GM23248 (cell line): ENCODE data around the gene USE1. TPM values are rescaled to one million over a fixed set of nuclear protein-coding genes. Genes with fewer than 3 reads are reported as not detected.

Experiments
- DNase-seq: peaks from one replicate; pipeline ENCODE4 v3.0.0-alpha.2; 2015
- H2AFZ ChIP-seq: fragments of 200-600 bp; sonication (generic); 2 replicates; pipeline ENCODE4 v1.6.1; 2016; ENCODE audit warnings: antibody characterized with exemption
- H3F3A ChIP-seq: fragments of 200-600 bp; sonication (generic); 2 replicates; pipeline ENCODE4 v1.6.1; 2016; ENCODE audit warnings: mild to moderate bottlenecking, antibody characterized with exemption, mixed run types; ENCODE audit not compliant: insufficient read depth
- H3K27ac ChIP-seq: fragments of 200-600 bp; sonication (generic); 2 replicates; pipeline ENCODE4 v1.5.1; 2016; ENCODE audit warnings: mild to moderate bottlenecking
- H3K27me3 ChIP-seq: fragments of 200-600 bp; sonication (generic); replicated peaks from 2 replicates; pipeline ENCODE4 v1.6.1; 2016; ENCODE audit warnings: mild to moderate bottlenecking; ENCODE audit not compliant: insufficient read depth
- H3K36me3 ChIP-seq: fragments of 200-600 bp; sonication (generic); 2 replicates; pipeline ENCODE4 v1.6.1; 2016; ENCODE audit warnings: low read depth, mild to moderate bottlenecking
- H3K4me1 ChIP-seq: fragments of 200-600 bp; sonication (generic); 2 replicates; pipeline ENCODE4 v1.6.1; 2016; ENCODE audit warnings: mild to moderate bottlenecking; ENCODE audit not compliant: insufficient read depth
- H3K4me2 ChIP-seq: fragments of 200-600 bp; sonication (generic); one replicate; pipeline ENCODE4 v1.6.1; 2016; ENCODE audit warnings: mild to moderate bottlenecking; ENCODE audit not compliant: unreplicated experiment
- H3K4me3 ChIP-seq: fragments of 200-600 bp; sonication (generic); 2 replicates; pipeline ENCODE4 v1.5.1; 2016; ENCODE audit warnings: mild to moderate bottlenecking
- H3K79me2 ChIP-seq: fragments of 200-600 bp; sonication (generic); 2 replicates; pipeline ENCODE4 v1.6.1; 2016; ENCODE audit warnings: mild to moderate bottlenecking; ENCODE audit not compliant: insufficient read depth
- H3K9ac ChIP-seq: fragments of 200-600 bp; sonication (generic); 2 replicates; pipeline ENCODE4 v1.6.1; 2016; ENCODE audit warnings: mild to moderate bottlenecking
- H3K9me2 ChIP-seq: fragments of 200-600 bp; sonication (generic); 2 replicates; pipeline ENCODE4 v1.6.1; 2016; ENCODE audit warnings: mixed run types, mild to moderate bottlenecking, moderate library complexity; ENCODE audit not compliant: insufficient read depth
- H3K9me3 ChIP-seq: fragments of 200-600 bp; sonication (generic); one replicate; pipeline ENCODE4 v1.6.1; 2017; ENCODE audit warnings: low read depth
- H4K20me1 ChIP-seq: fragments of 200-600 bp; sonication (generic); 2 replicates; pipeline ENCODE4 v1.6.0; 2016; ENCODE audit not compliant: insufficient read depth
- EZH2 ChIP-seq: fragments of 200-600 bp; sonication (generic); IDR thresholded peaks from 2 replicates; pipeline ENCODE4 v1.6.1; 2018; ENCODE audit warnings: antibody characterized with exemption, mild to moderate bottlenecking; ENCODE audit not compliant: insufficient read depth, poor library complexity, severe bottlenecking
- EZH2phosphoT487 ChIP-seq: fragments of 200-600 bp; sonication (generic); IDR thresholded peaks from 2 replicates; pipeline ENCODE4 v1.6.1; 2018; ENCODE audit warnings: antibody characterized with exemption, moderate library complexity, mild to moderate bottlenecking, low read depth; ENCODE audit not compliant: insufficient read depth
- WGBS, 2 experiments: methylation state at CpG; one replicate each; pipeline ENCODE4 v1.1.6; 2015 to 2017; ENCODE audit warnings: low lambda C conversion rate in 2 of 2, low coverage in 1 of 2; ENCODE audit errors: missing lambda C conversion rate in 2 of 2; 5-methylcytosine and 5-hydroxymethylcytosine counted together
- in situ Hi-C: fragments of 300-500 bp; cut with MboI; formaldehyde crosslinking; loops from 2 replicates; pipeline ENCODE4 v1.15.0; 2020
- polyA plus RNA-seq: library from polyadenylated mRNA; unstranded; fragments of >200 nt; fragmentation: Nextera tagmentation; extraction: Ambion mirVana; gene quantifications from 2 replicates; pipeline ENCODE4 v1.2.1, GENCODE V29; 2016
- total RNA-seq: library from RNA; depleted of rRNA; stranded (reverse); fragments of >200 nt; shearing (Covaris generic); gene quantifications from 2 replicates; pipeline ENCODE4 v1.2.3, GENCODE V29; 2014

USE1 gene
- total and polyA plus RNA-seq, 2 experiments from 2014 or later: 13.2 to 29.6 TPM

- no peaks in the 10 kb centered on the region for H3F3A ChIP-seq
- H4K20me1 ChIP-seq: no peaks in the 10 kb centered on the region
- no peak overlapping the region for H2AFZ ChIP-seq
- no peaks in the 10 kb centered on the region for H3K9me3 ChIP-seq
- TF ChIP-seq EZH2phosphoT487 (no peak), EZH2 (no peak)
- H3K4me1 ChIP-seq: no peaks in the 10 kb centered on the region
- no peak overlapping the region for H3K4me3 ChIP-seq
- no peaks in the 10 kb centered on the region; the same call in 1 of the 2 replicates for H3K79me2 ChIP-seq
- in situ Hi-C loops: no loop called here
- H3K27ac ChIP-seq: no peak overlapping the region
- H3K9me2 ChIP-seq: no peaks in the 10 kb centered on the region
- WGBS, 2 experiments: 95 to 99% methylated on average over 15 to 16 of the region's 16 CpGs
- H3K9ac ChIP-seq: no peak overlapping the region
- peaks cover 22% of the 10 kb centered on the region; the same call in 1 of the 2 replicates for H3K36me3 ChIP-seq
- DNase-seq: no peak
- H3K4me2 ChIP-seq: no peak overlapping the region
- no peaks in the 10 kb centered on the region for H3K27me3 ChIP-seq
Measured at GRCh38 chr19:17194608-17195007, 20.5 kb upstream of the USE1 start.

- WGBS, 2 experiments: 95 to 96% methylated on average over 23 of the region's 23 CpGs
- Histone ChIP-seq H3K4me2 (no peak overlapping the region), H3K27me3 (no peaks in the 10 kb centered on the region), H3K9me2 (no peaks in the 10 kb centered on the region), H3K27ac (no peak overlapping the region), H3K79me2 (no peaks in the 10 kb centered on the region; the same call in 1 of the 2 replicates), H4K20me1 (no peaks in the 10 kb centered on the region), H3K4me1 (no peaks in the 10 kb centered on the region), H3F3A (no peaks in the 10 kb centered on the region), H2AFZ (no peak overlapping the region), H3K36me3 (peaks cover 26% of the 10 kb centered on the region; the same call in 1 of the 2 replicates), H3K4me3 (no peak overlapping the region), H3K9me3 (no peaks in the 10 kb centered on the region), H3K9ac (no peak overlapping the region)
- no peak for DNase-seq
- no peak for TF ChIP-seq EZH2
- TF ChIP-seq EZH2phosphoT487: no peak
- in situ Hi-C loops: no loop called here
Measured at GRCh38 chr19:17195106-17195505, 20.1 kb upstream of the USE1 start.

- Histone ChIP-seq H2AFZ (no peak overlapping the region), H3K9me2 (no peaks in the 10 kb centered on the region), H3K27me3 (no peaks in the 10 kb centered on the region), H3K9ac (no peak overlapping the region), H3K9me3 (no peaks in the 10 kb centered on the region), H3F3A (no peaks in the 10 kb centered on the region), H3K4me3 (no peak overlapping the region), H3K4me1 (no peaks in the 10 kb centered on the region), H3K27ac (no peak overlapping the region), H4K20me1 (no peaks in the 10 kb centered on the region), H3K79me2 (no peaks in the 10 kb centered on the region; the same call in 1 of the 2 replicates), H3K4me2 (no peak overlapping the region), H3K36me3 (peaks cover 33% of the 10 kb centered on the region)
- 98 to 100% methylated on average over 5 to 7 of the region's 7 CpGs for WGBS, 2 experiments
- no peak for DNase-seq
- in situ Hi-C loops: no loop called here
- TF ChIP-seq EZH2phosphoT487 (no peak), EZH2 (no peak)
Measured at GRCh38 chr19:17196610-17197009, 18.5 kb upstream of the USE1 start.

- no peaks in the 10 kb centered on the region for H3F3A ChIP-seq
- no peaks in the 10 kb centered on the region for H4K20me1 ChIP-seq
- TF ChIP-seq EZH2phosphoT487 (no peak), EZH2 (no peak)
- 98 to 99% methylated on average over 16 of the region's 16 CpGs for WGBS, 2 experiments
- H3K79me2 ChIP-seq: no peaks in the 10 kb centered on the region; the same call in 1 of the 2 replicates
- no peak overlapping the region for H2AFZ ChIP-seq
- no peaks in the 10 kb centered on the region for H3K9me3 ChIP-seq
- DNase-seq: no peak
- no peaks in the 10 kb centered on the region for H3K27me3 ChIP-seq
- H3K27ac ChIP-seq: no peak overlapping the region
- H3K4me3 ChIP-seq: no peak overlapping the region
- H3K4me1 ChIP-seq: no peaks in the 10 kb centered on the region
- no peak overlapping the region for H3K4me2 ChIP-seq
- no peak overlapping the region for H3K9ac ChIP-seq
- H3K9me2 ChIP-seq: no peaks in the 10 kb centered on the region
- in situ Hi-C loops: no loop called here
- H3K36me3 ChIP-seq: peaks cover 37% of the 10 kb centered on the region
Measured at GRCh38 chr19:17197666-17198065, 17.5 kb upstream of the USE1 start.
